GM18519 (cell line): ENCODE results near the gene PROZ.

Experiments
- ATAC-seq: cut with Tn5 transposase; IDR thresholded peaks from one replicate; pipeline ENCODE4 v1.9.1; 2021; ENCODE audit warnings: mild to moderate bottlenecking, moderate library complexity; ENCODE audit not compliant: unreplicated experiment, low FRiP score

The PROZ gene

DNA sequence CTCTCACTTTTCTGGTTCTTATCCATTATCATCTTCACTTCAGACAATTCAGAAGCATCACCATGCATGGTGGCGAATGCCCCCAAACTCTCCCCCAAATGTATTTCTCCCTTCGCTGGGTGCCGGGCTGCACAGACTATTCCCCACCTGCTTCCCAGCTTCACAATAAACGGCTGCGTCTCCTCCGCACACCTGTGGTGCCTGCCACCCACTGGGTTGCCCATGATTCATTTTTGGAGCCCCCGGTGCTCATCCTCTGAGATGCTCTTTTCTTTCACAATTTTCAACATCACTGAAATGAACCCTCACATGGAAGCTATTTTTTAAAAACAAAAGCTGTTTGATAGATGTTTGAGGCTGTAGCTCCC, 38.6 kb upstream of the PROZ start:
- no peak for ATAC-seq

DNA sequence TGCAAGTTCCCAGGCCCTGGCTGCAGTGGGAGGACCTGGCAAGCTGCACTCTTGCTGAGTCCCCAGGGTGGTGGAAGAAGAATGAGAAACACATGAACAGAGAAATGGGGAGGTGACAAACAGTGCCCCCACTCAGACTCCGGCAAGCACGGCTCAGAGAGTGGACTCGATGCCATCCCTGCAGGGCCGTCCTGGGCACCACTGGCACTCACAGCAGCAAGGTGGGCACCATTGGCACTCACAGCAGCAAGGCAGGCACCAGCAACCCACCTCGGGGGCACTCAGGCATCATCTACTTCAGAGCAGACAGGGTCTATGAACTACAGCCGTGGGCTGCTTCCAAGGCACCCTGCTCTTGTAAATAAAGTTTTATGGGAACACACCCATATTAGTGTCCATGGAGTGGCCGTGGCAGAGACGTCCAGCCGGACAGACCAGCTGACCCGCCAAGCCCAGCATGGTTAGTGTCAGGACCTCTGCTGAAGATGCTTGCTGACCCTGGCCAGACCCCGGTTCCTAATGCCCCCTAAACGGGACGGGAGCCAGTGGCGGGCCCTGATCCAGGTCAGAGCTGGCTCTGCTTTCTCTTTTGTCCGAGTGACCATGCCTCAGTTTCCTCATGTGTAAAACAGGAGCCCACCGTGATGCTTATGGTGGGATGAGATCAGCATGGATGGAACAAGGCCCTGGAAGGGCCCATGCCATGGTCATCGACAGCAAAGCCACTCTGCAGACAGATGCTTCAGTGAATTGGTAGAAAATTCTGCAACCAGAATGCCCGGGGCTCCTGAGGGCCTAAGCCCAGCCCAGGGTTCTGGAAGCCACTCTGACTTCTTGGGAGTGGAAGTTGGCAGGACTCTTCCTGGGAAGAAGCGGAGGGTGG, 37.9 kb upstream of the PROZ start:
- ATAC-seq = no peak

DNA sequence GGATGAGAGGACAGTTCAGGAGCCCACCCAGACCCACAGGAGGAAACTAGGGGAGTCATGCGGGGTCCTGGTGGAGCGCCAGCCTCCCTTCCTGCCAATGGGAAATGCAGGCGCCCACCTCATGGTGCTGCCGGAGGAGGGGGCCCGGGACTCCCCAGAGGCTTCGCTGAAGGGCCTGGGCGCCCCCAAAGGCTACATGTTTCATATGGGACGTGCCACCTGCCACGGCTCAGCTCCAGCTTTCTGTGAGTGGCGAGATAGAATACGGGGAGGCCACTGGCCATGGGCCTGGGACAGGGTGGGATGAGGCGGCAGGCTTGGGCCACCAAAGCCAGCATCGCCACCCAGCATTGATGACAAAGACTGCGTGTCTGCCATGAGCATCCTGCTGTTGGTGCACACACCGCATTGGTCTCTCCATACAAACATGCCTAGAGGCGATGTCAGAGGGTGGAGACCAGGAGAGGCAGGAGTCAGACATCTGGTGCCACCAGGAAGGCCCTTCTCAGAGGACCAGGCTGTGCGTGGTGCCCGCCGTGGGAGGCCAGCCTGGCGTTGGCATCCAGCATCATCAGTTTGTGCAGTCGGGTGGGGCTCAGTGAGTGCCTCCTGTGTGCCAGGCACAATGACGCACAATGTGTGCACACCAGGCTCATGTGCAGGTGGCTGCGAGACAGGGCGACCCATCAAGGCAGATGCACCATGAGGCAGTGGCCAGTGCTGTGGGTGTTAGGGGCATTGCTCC, 37.1 kb upstream of the PROZ start:
- no peak for ATAC-seq

DNA sequence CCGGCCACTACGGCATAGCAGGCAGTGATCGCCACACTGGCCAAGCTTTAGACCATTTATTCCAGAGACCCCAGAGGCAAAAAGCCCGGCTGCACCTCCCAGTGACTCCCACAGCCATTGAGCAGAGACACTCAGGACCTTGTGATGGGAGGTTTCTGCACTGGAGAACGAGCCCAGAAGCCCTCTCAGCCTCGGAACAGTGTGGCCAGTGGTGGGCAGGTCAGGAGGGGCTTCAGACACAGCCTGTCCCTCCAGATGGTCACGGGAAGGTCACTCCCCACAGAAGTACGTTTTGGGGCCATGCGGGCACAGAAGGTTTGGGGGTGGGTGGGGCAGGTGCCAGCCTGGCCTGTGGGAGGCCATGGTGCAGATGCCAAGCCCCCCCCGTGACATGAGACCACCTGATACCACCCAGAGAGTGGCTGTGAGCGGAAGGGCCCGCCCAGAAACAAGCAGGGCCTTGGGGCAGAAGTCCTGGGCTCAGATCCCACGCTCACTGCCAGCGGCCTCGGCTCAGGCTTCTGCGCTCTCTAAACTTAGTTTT, 36.4 kb upstream of the PROZ start:
- no peak for ATAC-seq

DNA sequence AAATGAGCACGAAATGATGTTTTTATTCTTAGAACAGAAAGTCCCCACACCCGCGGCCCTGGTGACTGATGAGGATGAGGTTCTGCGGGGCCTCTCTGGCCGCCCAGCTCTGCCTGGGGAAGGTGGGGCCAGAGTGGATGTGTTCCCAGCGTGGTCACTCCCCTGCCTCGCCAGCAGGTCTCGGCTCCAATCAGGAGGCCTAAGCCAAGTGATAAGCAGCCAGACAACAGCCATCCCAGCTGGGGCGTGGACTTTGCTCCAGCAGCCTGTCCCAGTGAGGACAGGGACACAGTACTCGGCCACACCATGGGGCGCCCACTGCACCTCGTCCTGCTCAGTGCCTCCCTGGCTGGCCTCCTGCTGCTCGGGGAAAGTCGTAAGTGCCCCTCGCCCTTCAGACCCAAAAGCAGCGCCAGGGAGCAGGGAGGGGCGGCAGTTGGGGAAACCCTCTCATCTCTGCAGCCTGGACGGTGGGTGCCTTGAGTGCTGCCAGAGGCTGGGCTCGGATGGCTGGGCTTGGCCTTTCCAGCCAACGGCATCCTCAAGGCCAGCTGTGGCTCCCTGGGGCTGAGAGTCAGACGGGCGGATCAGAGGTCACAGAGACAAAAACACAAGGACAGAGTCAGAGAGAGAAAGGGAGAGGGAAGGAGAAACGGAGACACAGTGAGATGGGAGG, 35.8 kb upstream of the PROZ start, which contains the start of gene F10:
Gene F10, plus strand, starts transcription at position 250 of the 676 bp plus-strand sequence. Its CDS starts 57 bp downstream, at position 307.
- ATAC-seq = no peak

DNA sequence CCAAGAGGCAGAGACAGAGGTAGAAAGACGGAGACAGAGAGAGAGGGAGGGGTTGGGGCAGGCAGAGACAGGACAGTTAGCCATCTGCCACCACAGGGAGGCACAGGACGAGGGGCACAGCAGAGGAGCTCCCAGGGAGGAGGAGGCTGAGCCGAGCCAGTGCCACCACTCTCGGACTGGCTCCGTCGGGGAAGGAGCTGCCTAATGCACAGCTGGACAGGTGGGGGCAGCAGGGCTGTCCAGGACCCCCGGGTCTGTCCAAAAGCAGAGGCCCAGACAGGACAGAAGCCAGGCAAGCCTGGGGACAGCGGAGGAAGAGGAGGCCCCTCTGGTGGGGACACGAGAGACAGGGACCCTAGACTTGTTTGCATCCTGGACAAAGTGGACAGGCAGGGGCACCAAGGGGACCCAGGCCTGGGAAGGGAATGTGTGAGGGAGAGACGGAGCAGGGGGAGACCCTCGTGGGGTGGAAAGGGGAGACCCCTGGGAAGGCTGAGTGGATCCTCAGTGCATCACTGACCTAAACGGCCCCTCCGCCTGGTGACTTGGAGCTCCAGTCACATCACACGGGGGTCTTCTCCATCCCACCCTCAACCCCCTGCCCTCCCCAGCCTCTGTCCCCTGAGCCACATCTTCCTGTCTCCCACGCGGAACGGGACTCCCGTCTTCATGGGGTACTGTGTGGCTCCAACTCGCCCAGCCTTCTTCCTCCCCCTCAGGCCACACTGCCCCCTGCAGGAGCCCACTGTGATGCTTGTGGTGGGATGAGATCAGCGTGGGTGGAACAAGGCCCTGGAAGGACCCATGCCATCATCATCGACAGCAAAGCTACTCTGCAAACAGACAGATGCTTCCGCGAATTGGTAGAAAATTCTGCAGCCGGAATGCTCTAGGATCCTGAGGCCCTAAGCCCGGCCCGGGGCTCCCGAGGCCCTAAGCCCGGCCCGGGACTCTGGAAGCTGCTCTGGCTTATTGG, 34.9 kb upstream of the PROZ start:
- no peak for ATAC-seq

DNA sequence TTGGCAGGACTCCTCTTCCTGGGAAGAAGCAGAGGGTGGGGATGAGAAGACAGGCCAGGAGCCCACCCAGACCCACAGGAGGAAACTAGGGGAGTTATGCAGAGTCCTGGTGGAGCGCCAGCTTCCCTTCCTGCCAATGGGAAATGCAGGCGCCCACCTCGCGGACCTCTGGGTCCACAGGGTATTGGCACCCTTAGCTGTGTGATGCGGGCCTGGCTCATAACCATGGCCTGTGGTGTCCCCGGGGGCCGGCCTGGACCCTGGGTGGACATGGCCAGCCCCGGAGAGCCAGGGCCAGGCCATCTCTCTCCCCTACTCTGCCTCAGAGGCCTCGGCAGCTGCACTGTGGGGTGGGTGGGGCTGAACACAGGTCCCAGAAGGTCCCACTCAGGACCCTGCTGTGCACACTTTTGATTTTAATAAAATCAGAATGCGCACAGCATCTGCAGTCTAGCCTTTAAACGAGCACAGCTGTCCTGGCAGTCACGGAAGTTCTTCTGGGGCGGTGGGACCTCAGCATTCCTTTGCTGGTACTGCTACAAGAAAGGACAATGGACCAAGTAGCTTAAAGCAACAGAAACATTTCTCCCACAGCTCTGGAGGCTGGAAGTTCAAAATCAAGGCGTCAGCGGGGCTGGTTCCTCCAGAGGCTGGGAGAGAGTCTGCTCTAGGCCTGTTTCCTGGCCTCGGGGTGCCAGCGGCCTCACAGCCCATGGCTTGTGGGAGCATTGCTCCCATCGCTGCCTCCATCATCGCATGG, 34.1 kb upstream of the PROZ start:
- ATAC-seq = no peak

DNA sequence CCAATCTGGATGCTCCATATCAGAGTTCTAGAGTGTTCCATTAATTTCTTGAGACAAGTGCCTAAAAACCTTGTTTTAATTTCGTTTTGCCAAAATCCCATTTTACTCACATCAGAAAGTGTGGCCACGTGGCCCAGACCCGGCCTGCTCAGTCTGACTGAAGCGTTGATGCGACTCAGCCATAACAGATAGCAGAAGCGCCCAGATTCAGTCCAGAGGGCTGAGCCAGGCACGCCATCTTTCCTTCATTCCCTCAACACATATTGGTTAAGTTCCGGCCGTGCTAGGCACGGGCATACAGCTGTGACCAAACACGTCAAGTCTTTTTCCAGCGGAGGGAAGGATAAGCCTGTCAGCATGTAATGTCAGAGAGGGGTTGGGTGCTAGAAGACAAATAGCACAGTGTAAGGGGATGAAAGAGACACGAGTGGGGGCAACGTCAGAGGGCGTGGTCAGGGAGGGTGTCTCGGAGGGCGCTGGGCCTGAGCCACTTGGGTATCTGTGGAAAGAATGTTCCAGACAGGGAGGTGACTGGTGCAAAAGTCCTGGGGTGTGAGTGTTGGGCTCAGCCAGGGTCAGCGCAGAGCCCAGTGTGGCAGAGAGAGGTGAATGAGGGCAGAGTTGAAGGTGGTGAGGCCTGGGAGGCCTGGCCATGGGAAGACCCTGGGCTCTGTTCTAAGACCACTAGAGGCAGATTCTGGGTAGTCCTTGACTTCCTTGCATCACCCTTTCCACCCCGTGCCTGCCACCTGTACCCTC, 32.8 kb upstream of the PROZ start:
- ATAC-seq = no peak

DNA sequence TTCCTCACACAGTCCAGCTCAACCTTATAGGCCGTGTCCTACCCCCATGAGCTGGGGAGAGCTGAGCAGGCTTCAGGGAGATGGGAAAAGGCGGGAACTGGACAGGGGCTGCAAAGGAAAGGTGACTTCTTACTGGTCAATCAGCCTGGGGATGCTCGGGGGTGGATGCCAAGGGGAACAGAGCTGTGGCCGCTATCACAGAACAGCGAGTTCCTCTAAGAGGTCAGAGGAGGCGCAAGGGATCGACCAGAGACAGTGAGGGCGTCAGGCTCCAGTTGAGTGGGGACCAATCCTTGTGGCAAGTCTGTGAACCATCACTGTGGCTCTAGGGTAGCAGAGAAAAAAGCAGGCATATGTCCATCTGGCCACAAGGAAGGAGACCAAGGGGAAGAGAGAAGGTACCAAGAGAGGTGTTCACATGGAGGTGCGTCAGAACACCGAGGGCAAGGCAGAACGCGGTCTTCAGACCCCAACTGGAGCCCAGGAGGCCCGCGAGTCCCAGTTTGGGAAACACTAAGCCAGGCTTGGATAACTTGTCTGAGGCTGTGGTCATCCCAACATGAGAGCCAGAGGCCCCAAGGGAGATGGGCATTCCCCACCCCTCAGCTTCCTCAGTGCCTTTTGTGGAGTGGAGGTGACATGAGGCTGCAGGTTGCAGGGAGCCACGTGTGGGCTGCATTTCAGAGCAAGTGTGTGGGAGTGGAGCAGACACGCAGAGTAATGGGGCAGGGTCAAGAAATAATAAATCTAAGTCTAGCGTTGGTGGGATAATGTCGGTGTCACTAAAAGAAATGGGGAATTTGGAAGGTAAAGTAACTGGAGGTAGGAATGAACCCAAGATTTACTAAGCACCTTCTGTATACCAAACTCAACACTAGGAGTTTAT, 31.9 kb upstream of the PROZ start:
- no peak for ATAC-seq

DNA sequence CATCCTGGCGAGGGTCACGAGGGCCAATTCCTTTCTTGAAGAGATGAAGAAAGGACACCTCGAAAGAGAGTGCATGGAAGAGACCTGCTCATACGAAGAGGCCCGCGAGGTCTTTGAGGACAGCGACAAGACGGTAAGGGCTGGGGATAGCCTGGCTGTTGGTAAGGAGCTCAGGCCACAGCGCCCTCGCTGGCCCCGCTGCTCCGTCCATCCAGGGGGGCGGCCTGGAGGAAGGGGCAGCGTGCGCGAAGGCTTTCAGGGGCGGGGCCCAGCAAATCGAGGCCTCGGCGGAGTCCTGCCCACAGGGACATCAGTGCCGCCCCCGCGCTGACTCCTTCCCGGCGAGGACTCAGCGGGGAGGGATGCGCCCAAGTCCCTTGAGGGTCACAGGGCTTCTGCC, 29.0 kb upstream of the PROZ start:
- no peak for ATAC-seq

DNA sequence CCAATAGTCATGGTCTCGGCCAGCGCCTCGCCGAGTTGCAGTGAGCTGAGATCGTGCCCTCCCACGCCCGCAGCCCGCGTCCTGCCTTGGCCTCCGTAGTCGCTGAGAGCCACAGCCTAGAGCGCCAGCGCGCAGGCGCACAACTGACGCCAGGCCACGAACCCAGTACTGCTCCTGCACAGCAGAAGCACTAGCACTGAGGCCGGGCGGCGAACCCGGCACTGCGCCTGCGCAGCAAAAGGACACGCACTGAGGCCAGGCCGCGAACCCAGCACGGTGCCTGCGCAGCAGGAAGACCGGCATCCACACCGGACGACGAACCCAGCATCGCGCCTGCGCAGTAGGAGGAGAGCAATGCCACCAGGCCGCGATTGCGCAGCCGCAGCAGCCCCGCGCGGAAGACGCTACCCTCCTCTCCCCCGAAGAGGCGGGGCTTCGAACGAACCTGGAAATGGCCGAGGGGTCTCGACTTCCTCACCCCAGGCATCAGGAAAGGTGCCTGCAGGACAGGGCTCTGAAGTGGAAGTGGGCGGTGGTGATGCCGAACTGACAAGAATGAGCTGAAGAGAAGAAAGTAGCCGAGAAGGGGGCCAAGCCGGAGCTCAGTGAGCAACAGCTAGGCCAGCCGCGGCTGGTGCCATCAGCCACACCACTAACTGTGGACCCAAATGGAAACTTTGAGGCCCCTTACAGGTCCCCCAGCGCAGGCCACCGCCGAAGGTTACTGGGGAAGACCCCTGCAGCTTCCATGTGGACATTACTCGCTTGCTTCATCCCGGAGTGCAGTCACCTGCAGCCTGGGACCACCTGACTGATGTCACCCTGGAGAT, 28.3 kb upstream of the PROZ start:
- ATAC-seq = no peak

DNA sequence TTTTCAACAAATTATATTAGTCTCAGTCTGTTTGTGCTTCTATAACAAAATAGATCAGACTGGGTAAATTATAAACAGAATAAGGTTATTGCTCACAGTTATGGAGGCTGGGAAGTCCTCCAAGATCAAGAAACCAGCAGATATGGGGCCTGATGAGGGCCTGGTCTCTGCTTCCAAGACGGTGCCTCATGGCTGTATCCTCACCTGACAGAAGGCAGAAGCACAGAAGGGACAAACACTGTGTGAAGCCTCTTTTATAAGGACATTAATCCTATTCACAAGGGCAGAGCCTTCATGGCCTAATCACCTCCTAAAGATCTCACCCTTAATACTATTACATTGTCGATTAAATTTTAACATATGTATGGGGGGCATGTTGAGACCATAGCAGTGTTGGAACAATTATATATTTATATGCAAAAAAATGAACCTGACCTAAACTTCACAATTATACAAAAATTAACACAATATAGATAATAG, 23.1 kb upstream of the PROZ start:
- no peak for ATAC-seq

DNA sequence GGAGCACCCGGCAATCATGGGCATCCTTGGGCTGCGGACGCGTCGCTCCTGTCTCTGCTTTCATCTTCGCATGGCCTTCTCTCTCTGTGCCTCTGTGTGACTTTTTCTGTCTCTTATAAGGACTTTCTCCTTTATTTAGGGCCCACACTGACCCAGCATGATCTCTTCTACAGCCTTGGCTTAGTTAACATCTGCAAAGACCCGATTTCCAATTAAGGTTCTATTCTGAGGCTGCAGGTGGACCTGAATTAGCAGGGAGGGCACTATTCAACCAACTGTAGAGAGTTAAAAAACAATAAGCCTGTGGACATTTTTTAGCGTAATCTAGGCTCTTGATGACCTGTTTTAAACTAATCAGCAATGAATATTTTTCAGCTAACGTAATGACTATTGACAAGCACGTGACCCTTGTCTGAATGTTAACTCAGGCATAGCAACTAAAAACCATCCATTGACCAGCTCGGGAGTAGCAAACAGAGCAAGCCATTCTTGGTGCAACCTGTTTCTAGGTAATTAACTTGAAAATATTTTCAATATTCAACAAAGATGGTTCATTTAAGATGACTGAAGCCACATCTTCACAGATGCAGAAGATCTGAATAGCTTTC, 20.7 kb upstream of the PROZ start:
- ATAC-seq = no peak

DNA sequence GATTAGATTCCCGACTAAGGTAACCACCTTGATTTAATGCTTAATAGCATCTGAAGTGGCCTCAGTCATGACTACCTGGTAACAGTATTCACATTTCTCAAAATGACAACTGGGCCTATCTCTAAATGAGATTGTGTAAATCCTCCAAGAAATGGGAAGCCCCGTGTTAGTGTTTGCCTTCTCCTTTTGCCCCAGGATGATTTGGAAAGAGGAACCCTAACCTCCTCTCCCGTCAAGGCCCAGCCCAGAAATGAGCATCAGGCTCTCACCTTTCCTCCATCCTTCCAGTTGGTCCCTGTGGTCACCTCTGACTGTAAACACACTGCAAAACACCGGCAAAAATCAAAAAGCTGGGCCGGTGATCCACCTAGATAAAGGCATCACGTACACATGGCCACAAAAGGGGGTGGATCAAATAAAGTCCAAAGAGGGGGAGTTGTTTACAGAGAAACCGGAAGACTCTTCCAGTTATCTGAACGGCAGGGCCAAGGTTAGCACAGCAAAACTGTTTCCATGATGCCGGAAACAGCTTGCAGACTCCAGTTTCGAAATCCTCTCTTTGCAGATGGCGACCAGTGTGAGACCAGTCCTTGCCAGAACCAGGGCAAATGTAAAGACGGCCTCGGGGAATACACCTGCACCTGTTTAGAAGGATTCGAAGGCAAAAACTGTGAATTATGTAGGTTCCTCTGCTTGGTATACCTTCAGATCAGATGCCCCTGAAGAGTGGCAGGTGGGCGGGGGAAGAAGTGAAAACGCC, 19.5 kb upstream of the PROZ start:
- no peak for ATAC-seq

DNA sequence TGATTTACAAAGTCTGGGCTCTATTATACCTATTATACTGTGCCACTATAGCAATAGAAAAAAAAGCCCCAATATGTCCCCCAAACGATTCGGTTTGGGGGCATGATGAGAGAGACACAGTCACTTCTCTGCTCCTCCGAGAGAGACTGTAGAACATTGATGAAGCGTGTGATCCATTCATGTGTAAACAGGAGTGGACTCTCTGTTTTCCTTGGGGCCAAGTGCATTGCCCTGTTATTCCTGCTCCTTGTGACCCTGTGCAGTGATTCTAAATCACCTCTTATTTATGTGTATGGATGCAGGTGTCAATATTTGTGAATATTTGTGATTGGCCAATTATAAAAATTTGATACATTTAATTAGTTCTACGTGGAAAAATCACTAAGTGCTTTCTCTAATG, 18.9 kb upstream of the PROZ start:
- no peak for ATAC-seq
